Lower leg skin (tissue), 3 donors: ENCODE measurements around the gene SMPDL3A.

Experiments used
- CTCF ChIP-seq, 3 donors: fragments of 450-650 bp; IDR thresholded peaks; one replicate each; pipeline ENCODE4 v1.5.1; 2016; ENCODE audit warnings: antibody characterized with exemption in 3 of 3, mild to moderate bottlenecking in 3 of 3, moderate library complexity in 2 of 3
- POLR2A ChIP-seq, 2 donors: fragments of 450-650 bp; IDR thresholded peaks; one replicate each; pipeline ENCODE4 v1.6.1; 2016 to 2017; ENCODE audit warnings: antibody characterized with exemption in 2 of 2, mild to moderate bottlenecking in 1 of 2, moderate library complexity in 1 of 2

- TF ChIP-seq POLR2A (IDR thresholded peaks at IDR 0.05) (no peak), CTCF (IDR thresholded peaks at IDR 0.05) (no peak)
Observed at GRCh38 chr6:122758927-122759334, 30.1 kb upstream of the SMPDL3A start.
